GM10266 (cell line): ENCODE data around the gene WDR35.

ENCODE experiments used
- DNase-seq: peaks from one replicate; pipeline ENCODE4 v3.0.0; 2012; ENCODE audit errors: extremely low spot score
- CTCF ChIP-seq: IDR thresholded peaks from 2 replicates; pipeline ENCODE4 v1.5.1; 2012; ENCODE audit warnings: mild to moderate bottlenecking, low read depth; ENCODE audit not compliant: control insufficient read depth, insufficient read depth; ENCODE audit errors: missing control alignments

Gene WDR35

GRCh38 chr2:19989667-19990415 lies at the start of gene WDR35:
Gene WDR35 (minus strand): TSS chr2:19990105. CDS start chr2:19990015, 90 bp downstream.
- no peak for TF ChIP-seq CTCF
- DNase-seq, result peak; percentile 93

GRCh38 chr2:20037660-20038059 lies 47.8 kb upstream of the WDR35 start:
- no peak for DNase-seq
- no peak for TF ChIP-seq CTCF

- no peak for DNase-seq
- TF ChIP-seq CTCF, result no peak
Measured at GRCh38 chr2:20035955-20036666, 46.2 kb upstream of the WDR35 start.

GRCh38 chr2:20034821-20035220 lies 44.9 kb upstream of the WDR35 start:
- no peak for TF ChIP-seq CTCF
- DNase-seq, result no peak

GRCh38 chr2:20034218-20034617 lies 44.3 kb upstream of the WDR35 start:
- TF ChIP-seq CTCF, result no peak
- no peak for DNase-seq

GRCh38 chr2:20033322-20033721 lies 43.4 kb upstream of the WDR35 start:
- no peak for DNase-seq
- no peak for TF ChIP-seq CTCF

- no peak for TF ChIP-seq CTCF
- no peak for DNase-seq
Measured at GRCh38 chr2:20030224-20030623, 40.3 kb upstream of the WDR35 start.
